Uterus (tissue), 4 donors: ENCODE data around the gene KIF3B. TPM values are rescaled to one million over a fixed set of nuclear protein-coding genes. Genes with fewer than 3 reads are reported as not detected.
"Not testable (repeated sequence)": the region's sequence is repeated elsewhere in the genome, so short reads cannot be mapped to it uniquely, and the experiment has no call there.

Experiments
- DNase-seq, 2 donors: peaks; one replicate each; pipeline ENCODE4 v3.0.0-alpha.2; 2019 to 2020
- H3K27ac ChIP-seq, 2 donors: fragments of 200-600 bp; sonication (generic); 1 replicate in 1 of 2; 2 replicates in 1 of 2; pipeline ENCODE4 v1.5.1; 2016 to 2018
- H3K27me3 ChIP-seq, 2 donors: fragments of 200-600 bp; sonication (generic); one replicate each; pipeline ENCODE4 v1.5.1; 2018 to 2019; ENCODE audit warnings: control low read depth in 1 of 2
- H3K36me3 ChIP-seq, 2 donors: fragments of 200-600 bp; sonication (generic); one replicate each; pipeline ENCODE4 v1.5.1; 2019; ENCODE audit warnings: control low read depth in 1 of 2
- H3K4me1 ChIP-seq, 2 donors: fragments of 200-600 bp; sonication (generic); one replicate each; pipeline ENCODE4 v1.5.1; 2018 to 2019; ENCODE audit warnings: control low read depth in 1 of 2
- H3K4me3 ChIP-seq, 2 donors: fragments of 200-600 bp; sonication (generic); 1 replicate in 1 of 2; 2 replicates in 1 of 2; pipeline ENCODE4 v1.5.1; 2018 to 2019; ENCODE audit warnings: mild to moderate bottlenecking in 1 of 2
- H3K9me3 ChIP-seq, 2 donors: fragments of 200-600 bp; sonication (generic); one replicate each; pipeline ENCODE4 v1.5.1; 2019; ENCODE audit warnings: control low read depth in 1 of 2
- CTCF ChIP-seq, 4 experiments: fragments of 200-600 bp in 2 of 4; fragments of 450-650 bp in 2 of 4; sonication (generic) in 2 of 4; IDR thresholded peaks; one replicate each; pipeline ENCODE4 v1.5.1; 2016 to 2019; ENCODE audit warnings: antibody characterized with exemption in 4 of 4, mild to moderate bottlenecking in 2 of 4, moderate library complexity in 1 of 4
- POLR2A ChIP-seq, 2 donors: fragments of 450-650 bp; IDR thresholded peaks; one replicate each; pipeline ENCODE4 v1.6.1; 2016; ENCODE audit warnings: antibody characterized with exemption in 2 of 2, mild to moderate bottlenecking in 1 of 2, moderate library complexity in 1 of 2
- intact Hi-C: fragments of 100-400 bp; cut with DNase I; formaldehyde crosslinking; loops from one replicate; pipeline ENCODE4 v1.15.1; 2023; ENCODE audit warnings: low total_unique reads
- total RNA-seq, 4 donors: library from RNA; depleted of rRNA in 3 of 4; stranded (reverse); fragments of >200 nt in 3 of 4; gene quantifications; one replicate each; pipeline versions ENCODE4 v1.1.0 to v1.2.4, GENCODE V29; 2014 to 2023
- donor health status: DM: yes; HTN: yes; CAD: no.

Gene KIF3B
- total RNA-seq, 4 donors from 2014 or later, result 3.2 to 34.2 (median 16.7) TPM

- Histone ChIP-seq H3K4me3 (no peak overlapping the region), H3K36me3 (no peaks in the 10 kb centered on the region), H3K27me3 (no peaks in the 10 kb centered on the region), H3K9me3 (no peaks in the 10 kb centered on the region), H3K27ac (no peak overlapping the region), H3K4me1 (no peaks in the 10 kb centered on the region)
- TF ChIP-seq CTCF (IDR thresholded peaks at IDR 0.05), result no peak
- TF ChIP-seq POLR2A (IDR thresholded peaks at IDR 0.05), result no peak
- intact Hi-C loops, result no loop called here
- no peak for DNase-seq
These were observed 28.3 kb upstream of the KIF3B start for GRCh38 chr20:32249030-32249738.

GRCh38 chr20:32251470-32251869 lies 26.0 kb upstream of the KIF3B start:
- intact Hi-C loops, result no loop called here

GRCh38 chr20:32252189-32252588 lies 25.3 kb upstream of the KIF3B start:
- H3K4me1 ChIP-seq, result no peaks in the 10 kb centered on the region
- no peaks in the 10 kb centered on the region for H3K9me3 ChIP-seq
- intact Hi-C loops, result no loop called here
- no peak overlapping the region for H3K4me3 ChIP-seq
- TF ChIP-seq CTCF (IDR thresholded peaks at IDR 0.05) (no peak), POLR2A (IDR thresholded peaks at IDR 0.05) (no peak)
- no peaks in the 10 kb centered on the region for H3K27me3 ChIP-seq
- no peaks in the 10 kb centered on the region for H3K36me3 ChIP-seq
- no peak overlapping the region for H3K27ac ChIP-seq
- DNase-seq, result no peak

More at GRCh38 chr20:32251470-32251869, 26.0 kb upstream of the KIF3B start:
- Histone ChIP-seq H3K4me3 (no peak overlapping the region), H3K9me3 (no peaks in the 10 kb centered on the region), H3K27ac (no peak overlapping the region), H3K36me3 (no peaks in the 10 kb centered on the region), H3K4me1 (no peaks in the 10 kb centered on the region), H3K27me3 (no peaks in the 10 kb centered on the region)
- TF ChIP-seq CTCF (IDR thresholded peaks at IDR 0.05), result no peak
- TF ChIP-seq POLR2A (IDR thresholded peaks at IDR 0.05), result no peak
- no peak for DNase-seq

GRCh38 chr20:32260973-32261372 lies 16.5 kb upstream of the KIF3B start:
- H3K36me3 ChIP-seq, H3K4me1 ChIP-seq, H3K27me3 ChIP-seq, DNase-seq, H3K27ac ChIP-seq, intact Hi-C loops, H3K4me3 ChIP-seq, H3K9me3 ChIP-seq: not testable (repeated sequence)

- H3K9me3 ChIP-seq, result no peaks in the 10 kb centered on the region
- no peaks in the 10 kb centered on the region for H3K27me3 ChIP-seq
- no peak for DNase-seq
- H3K36me3 ChIP-seq, result no peaks in the 10 kb centered on the region
- no peak overlapping the region for H3K27ac ChIP-seq
- intact Hi-C loops, result no loop called here
- TF ChIP-seq POLR2A (IDR thresholded peaks at IDR 0.05) (no peak), CTCF (IDR thresholded peaks at IDR 0.05) (no peak)
- no peak overlapping the region for H3K4me3 ChIP-seq
- H3K4me1 ChIP-seq, result no peaks in the 10 kb centered on the region
These were observed 15.8 kb upstream of the KIF3B start for GRCh38 chr20:32261644-32262043.
